IMR-90 (cell line): ENCODE results near the gene MCM6. TPM values are rescaled to one million over a fixed set of nuclear protein-coding genes. Genes with fewer than 3 reads are reported as not detected.

Source experiments
- ATAC-seq: fragments of 200-7000 bp; cut with Tn5 transposase; 2 replicates; pipeline ENCODE4 v1.9.1; 2020; ENCODE audit warnings: low read depth, mild to moderate bottlenecking, moderate library complexity
- BruUV-seq: library from RNA; stranded (reverse); fragments of 400-500 nt; replicated peaks from 2 replicates; lab custom pipeline; 2021; lab: Mats Ljungman, UMichigan
- CTCF ChIA-PET: fragments of 300-600 bp; formaldehyde crosslinking; extraction: SDS; loops from one replicate; lab custom pipeline; 2021; ENCODE audit warnings: antibody characterized with exemption; lab: Yijun Ruan, JAX
- POLR2A ChIA-PET: fragments of 300-600 bp; sonication (Branson Sonifier 250); formaldehyde crosslinking; loops from one replicate; lab custom pipeline; 2022; ENCODE audit warnings: antibody characterized with exemption; ENCODE audit not compliant: unreplicated experiment; lab: Charles Lee
- DNase-seq: peaks from one replicate; pipeline ENCODE4 v3.0.0; 2013
- H2AFZ ChIP-seq: replicated peaks from 2 replicates; pipeline ENCODE3; 2013; ENCODE audit warnings: low read length, mild to moderate bottlenecking; ENCODE audit not compliant: poor library complexity
- H2AK5ac ChIP-seq: 2 replicates; pipeline ENCODE4 v1.6.1; 2013; ENCODE audit warnings: low read depth, low read length, inconsistent platforms
- H2AK9ac ChIP-seq: replicated peaks from 2 replicates; pipeline ENCODE3; 2013; ENCODE audit warnings: mild to moderate bottlenecking, low read depth, low read length, moderate library complexity; ENCODE audit not compliant: poor library complexity
- H2BK120ac ChIP-seq: 2 replicates; pipeline ENCODE4 v1.6.1; 2013; ENCODE audit warnings: low read depth, low read length, inconsistent platforms
- H2BK15ac ChIP-seq: 3 replicates; pipeline ENCODE4 v1.6.1; 2013; ENCODE audit warnings: low read depth, low read length, inconsistent platforms
- H2BK20ac ChIP-seq: 2 replicates; pipeline ENCODE4 v1.6.1; 2013; ENCODE audit warnings: low read depth, mild to moderate bottlenecking, inconsistent platforms, low read length, moderate library complexity
- H2BK5ac ChIP-seq: 2 replicates; pipeline ENCODE4 v1.6.1; 2013; ENCODE audit warnings: mild to moderate bottlenecking, low read depth, low read length, inconsistent platforms; ENCODE audit not compliant: poor library complexity, severe bottlenecking
- H3K14ac ChIP-seq: replicated peaks from 2 replicates; pipeline ENCODE4 v1.6.1; 2013; ENCODE audit warnings: low read depth, low read length, inconsistent platforms
- H3K18ac ChIP-seq: 2 replicates; pipeline ENCODE4 v1.6.1; 2013; ENCODE audit warnings: low read depth, low read length, control low read depth
- H3K23ac ChIP-seq: 2 replicates; pipeline ENCODE4 v1.6.1; 2013; ENCODE audit warnings: low read depth, low read length, inconsistent platforms
- H3K27ac ChIP-seq: 2 replicates; pipeline ENCODE4 v1.5.1; 2013; ENCODE audit warnings: mild to moderate bottlenecking, control low read depth, low read length; ENCODE audit not compliant: insufficient read depth
- H3K27me3 ChIP-seq: 2 replicates; pipeline ENCODE4 v1.6.1; 2013; ENCODE audit warnings: low read length; ENCODE audit not compliant: control insufficient read depth, insufficient read depth
- H3K36me3 ChIP-seq: 2 replicates; pipeline ENCODE4 v1.6.1; 2013; ENCODE audit warnings: low read length, mixed read lengths; ENCODE audit not compliant: control insufficient read depth, insufficient read depth
- H3K4ac ChIP-seq: 2 replicates; pipeline ENCODE4 v1.6.1; 2013; ENCODE audit warnings: low read depth, low read length, inconsistent platforms
- H3K4me1 ChIP-seq: 2 replicates; pipeline ENCODE4 v1.6.1; 2013; ENCODE audit warnings: low read length, mixed read lengths; ENCODE audit not compliant: control insufficient read depth, insufficient read depth
- H3K4me2 ChIP-seq: 2 replicates; pipeline ENCODE4 v1.6.1; 2013; ENCODE audit warnings: low read depth, mild to moderate bottlenecking, control low read depth, low read length, moderate library complexity
- H3K4me3 ChIP-seq: 2 replicates; pipeline ENCODE4 v1.5.1; 2013; ENCODE audit warnings: low read depth, mild to moderate bottlenecking, control low read depth, low read length, moderate library complexity; ENCODE audit not compliant: insufficient read depth
- H3K56ac ChIP-seq: 2 replicates; pipeline ENCODE4 v1.6.1; 2013; ENCODE audit warnings: low read length, inconsistent platforms; ENCODE audit not compliant: insufficient read depth; ENCODE audit errors: extremely low read depth
- H3K79me1 ChIP-seq, 2 experiments: 2 replicates each; pipeline ENCODE4 v1.6.1; 2013; ENCODE audit warnings: low read length in 2 of 2, inconsistent platforms in 1 of 2, low read depth in 1 of 2
- H3K9ac ChIP-seq: 2 replicates; pipeline ENCODE4 v1.6.1; 2013; ENCODE audit warnings: low read depth, low read length, control low read depth
- H3K9me1 ChIP-seq: 2 replicates; pipeline ENCODE4 v1.6.1; 2013; ENCODE audit warnings: low read length, inconsistent platforms; ENCODE audit not compliant: insufficient read depth
- H3K9me3 ChIP-seq: 2 replicates; pipeline ENCODE4 v1.6.1; 2013; ENCODE audit warnings: low read length; ENCODE audit not compliant: control insufficient read depth, insufficient read depth
- H4K20me1 ChIP-seq: 2 replicates; pipeline ENCODE4 v1.6.1; 2013; ENCODE audit warnings: low read length, inconsistent platforms; ENCODE audit not compliant: insufficient read depth
- H4K5ac ChIP-seq: 2 replicates; pipeline ENCODE4 v1.6.1; 2013; ENCODE audit warnings: mild to moderate bottlenecking, low read depth, low read length, control low read depth
- H4K8ac ChIP-seq, 2 experiments: 2 replicates each; pipeline ENCODE4 v1.6.1; 2013; ENCODE audit warnings: low read depth in 2 of 2, low read length in 2 of 2, control low read depth in 1 of 2, inconsistent platforms in 1 of 2
- H4K91ac ChIP-seq: 2 replicates; pipeline ENCODE4 v1.6.1; 2013; ENCODE audit warnings: low read depth, low read length, inconsistent platforms; ENCODE audit not compliant: insufficient read depth
- BHLHE40 ChIP-seq: fragments of 150-350 bp; IDR thresholded peaks from 2 replicates; pipeline ENCODE4 v1.6.1; 2016; ENCODE audit warnings: mild to moderate bottlenecking, low read depth, low read length
- CEBPB ChIP-seq: IDR thresholded peaks from 2 replicates; pipeline ENCODE4 v1.6.1; 2012; ENCODE audit warnings: low read depth, low read length, improper control_type of control experiment
- CHD1 ChIP-seq: IDR thresholded peaks from 2 replicates; pipeline ENCODE4 v1.6.1; 2012; ENCODE audit warnings: low read depth, low read length, improper control_type of control experiment
- CTCF ChIP-seq: conservative IDR thresholded peaks from 2 replicates; pipeline ENCODE4 v1.5.1; 2012; ENCODE audit warnings: mild to moderate bottlenecking, low read depth, low read length, improper control_type of control experiment
- FOS ChIP-seq: fragments of 150-350 bp; IDR thresholded peaks from 2 replicates; pipeline ENCODE4 v1.6.1; 2016; ENCODE audit warnings: low read depth, low read length
- MAFK ChIP-seq: IDR thresholded peaks from 2 replicates; pipeline ENCODE4 v1.6.1; 2012; ENCODE audit warnings: low read depth, low read length, improper control_type of control experiment
- MAZ ChIP-seq: IDR thresholded peaks from 2 replicates; pipeline ENCODE4 v1.6.1; 2012; ENCODE audit warnings: low read depth, mild to moderate bottlenecking, low read length, improper control_type of control experiment, moderate library complexity, borderline replicate concordance
- MXI1 ChIP-seq: IDR thresholded peaks from 2 replicates; pipeline ENCODE4 v1.6.1; 2012; ENCODE audit warnings: low read depth, mild to moderate bottlenecking, low read length, moderate library complexity, borderline replicate concordance
- NFE2L2 ChIP-seq: fragments of 150-350 bp; IDR thresholded peaks from 2 replicates; pipeline ENCODE4 v1.6.1; 2016; ENCODE audit warnings: low read depth, mild to moderate bottlenecking, low read length
- POLR2A ChIP-seq: IDR thresholded peaks from 2 replicates; pipeline ENCODE4 v1.6.1; 2012; ENCODE audit warnings: mild to moderate bottlenecking, low read depth, low read length
- RAD21 ChIP-seq: IDR thresholded peaks from 2 replicates; pipeline ENCODE4 v1.6.1; 2012; ENCODE audit warnings: low read length, improper control_type of control experiment
- RCOR1 ChIP-seq: IDR thresholded peaks from 2 replicates; pipeline ENCODE4 v1.6.1; 2012; ENCODE audit warnings: mild to moderate bottlenecking, low read length, improper control_type of control experiment; ENCODE audit not compliant: insufficient replicate concordance
- RFX5 ChIP-seq: IDR thresholded peaks from 2 replicates; pipeline ENCODE4 v1.8.0; 2012; ENCODE audit warnings: low read depth, mild to moderate bottlenecking, low read length, moderate library complexity
- SMC3 ChIP-seq: fragments of 150-350 bp; IDR thresholded peaks from 2 replicates; pipeline ENCODE4 v1.6.1; 2016; ENCODE audit warnings: low read depth, mild to moderate bottlenecking, antibody characterized with exemption, low read length, moderate library complexity
- WGBS, 2 experiments: methylation state at CpG; one replicate each; pipeline versions ENCODE4 v1.1.5 to v1.1.7; 2013; ENCODE audit warnings: missing lambda C conversion rate in 2 of 2; ENCODE audit not compliant: insufficient read length in 1 of 2; ENCODE audit errors: extremely low coverage in 2 of 2; 5-methylcytosine and 5-hydroxymethylcytosine counted together
- dilution Hi-C: fragments of 300-500 bp; cut with HindIII; formaldehyde crosslinking; loops from one replicate; pipeline ENCODE4 v1.14.3; 2018; ENCODE audit warnings: low sequenced_read_pairs; ENCODE audit not compliant: unreplicated experiment
- in situ Hi-C: fragments of 300-500 bp; cut with MboI; formaldehyde crosslinking; loops from 3 replicates; pipeline ENCODE4 v1.14.3; 2019; ENCODE audit warnings: low sequenced_read_pairs, inconsistent platforms, mixed read lengths
- intact Hi-C: fragments of 100-400 bp; cut with micrococcal nuclease; formaldehyde crosslinking; loops from 2 replicates; pipeline ENCODE4 v1.10.0; 2022
- polyA plus RNA-seq, 3 experiments: library from polyadenylated mRNA; depleted of rRNA; stranded (reverse); fragments of >200 nt; gene quantifications; 2 replicates each; pipeline ENCODE4 v1.2.3, GENCODE V29; 2012; ENCODE audit warnings: low replicate concordance in 1 of 3
- total RNA-seq: library from RNA; depleted of rRNA; stranded (reverse); fragments of >200 nt; gene quantifications from 2 replicates; pipeline ENCODE4 v1.2.3, GENCODE V29; 2012
- TF ChIP-seq, protein P1 (sequence below): fragments of 150-350 bp; IDR thresholded peaks from 2 replicates; pipeline ENCODE4 v1.6.1; 2016; ENCODE audit warnings: low read depth, mild to moderate bottlenecking, low read length, moderate library complexity, borderline replicate concordance
- TF ChIP-seq, protein P2 (sequence below): fragments of 150-350 bp; IDR thresholded peaks from 2 replicates; pipeline ENCODE4 v1.6.1; 2017; ENCODE audit warnings: mild to moderate bottlenecking, antibody characterized with exemption, low read length, low read depth

Gene MCM6
- total and polyA plus RNA-seq, 2 of the 4 experiments (the other 2 are of a cell fraction), result 21.4 to 29.6 TPM

DNA sequence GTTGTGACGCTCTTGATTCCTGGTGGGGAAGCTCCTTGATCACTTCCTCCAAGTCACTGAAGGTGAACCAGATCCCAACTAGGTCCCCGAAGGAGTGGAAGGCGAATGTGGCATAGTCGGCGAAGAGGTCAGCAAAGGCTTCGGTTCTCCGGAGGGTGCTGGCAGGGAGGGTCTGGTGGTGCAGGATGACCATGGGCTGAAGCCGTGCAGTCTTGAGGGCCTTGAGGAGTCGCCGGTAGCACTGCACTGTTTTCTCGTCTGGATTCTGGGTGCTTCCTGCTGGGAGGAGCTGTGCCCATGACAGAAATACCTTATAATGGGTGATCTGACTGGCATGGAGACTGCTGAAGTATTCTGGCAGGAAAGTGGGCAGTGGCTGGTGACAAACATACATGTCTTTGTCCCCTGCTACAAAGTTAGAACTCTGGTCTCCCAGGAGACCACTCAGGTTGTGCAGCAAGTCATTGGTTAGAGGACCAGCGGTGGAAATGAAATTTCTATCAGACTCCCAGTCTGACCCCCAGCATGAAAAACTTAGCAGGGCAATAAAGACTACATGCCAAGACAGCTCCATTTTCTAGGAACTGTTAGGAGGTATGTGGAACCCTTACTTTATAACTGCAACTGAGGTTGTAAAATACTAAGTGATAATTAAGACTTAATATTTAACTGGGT, 39.5 kb downstream of the MCM6 start, which contains the start of gene LCT:
Gene LCT, minus strand, starts transcription at position 589 of the 675 bp plus-strand sequence. Its CDS starts 15 bp downstream, at position 574.
- ChIA-PET POLR2A (interaction anchor here (0.5 kb wide), 1 partner anchor 96 kb away, joined by 3 read pairs; no protein-coding TSS in a partner anchor), CTCF (no interaction called here)
- H3K79me1 ChIP-seq, result no peaks in the 10 kb centered on the region
- no peak within 1 kb of the TSS for H2BK5ac ChIP-seq
- H3K56ac ChIP-seq, result no peak within 1 kb of the TSS
- H2AK9ac ChIP-seq, result no peak within 1 kb of the TSS
- no peak within 1 kb of the TSS for H3K18ac ChIP-seq
- H3K4me1 ChIP-seq, result peaks cover 5% of the 10 kb centered on the region
- intact Hi-C loops (no loop called here), dilution Hi-C loops (no loop called here), in situ Hi-C loops (no loop called here)
- DNase-seq (no peak), ATAC-seq (no peak)
- H3K9me3 ChIP-seq, result no peaks in the 10 kb centered on the region
- TF ChIP-seq CEBPB, result no peak
- no peak for TF ChIP-seq NFE2L2
- no peak for TF ChIP-seq CTCF
- TF ChIP-seq MAFK, result no peak
- TF ChIP-seq RCOR1, result no peak
- TF ChIP-seq RAD21, result no peak
- no peak for TF ChIP-seq RFX5
- no peak for TF ChIP-seq FOS
- TF ChIP-seq MXI1, result no peak
- no peak for TF ChIP-seq CHD1
- TF ChIP-seq BHLHE40, result no peak
- TF ChIP-seq, protein P1, sequence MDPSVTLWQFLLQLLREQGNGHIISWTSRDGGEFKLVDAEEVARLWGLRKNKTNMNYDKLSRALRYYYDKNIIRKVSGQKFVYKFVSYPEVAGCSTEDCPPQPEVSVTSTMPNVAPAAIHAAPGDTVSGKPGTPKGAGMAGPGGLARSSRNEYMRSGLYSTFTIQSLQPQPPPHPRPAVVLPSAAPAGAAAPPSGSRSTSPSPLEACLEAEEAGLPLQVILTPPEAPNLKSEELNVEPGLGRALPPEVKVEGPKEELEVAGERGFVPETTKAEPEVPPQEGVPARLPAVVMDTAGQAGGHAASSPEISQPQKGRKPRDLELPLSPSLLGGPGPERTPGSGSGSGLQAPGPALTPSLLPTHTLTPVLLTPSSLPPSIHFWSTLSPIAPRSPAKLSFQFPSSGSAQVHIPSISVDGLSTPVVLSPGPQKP, result no peak
- TF ChIP-seq SMC3, result no peak
- no peak for TF ChIP-seq MAZ
- TF ChIP-seq POLR2A, result no peak
- TF ChIP-seq, protein P2, sequence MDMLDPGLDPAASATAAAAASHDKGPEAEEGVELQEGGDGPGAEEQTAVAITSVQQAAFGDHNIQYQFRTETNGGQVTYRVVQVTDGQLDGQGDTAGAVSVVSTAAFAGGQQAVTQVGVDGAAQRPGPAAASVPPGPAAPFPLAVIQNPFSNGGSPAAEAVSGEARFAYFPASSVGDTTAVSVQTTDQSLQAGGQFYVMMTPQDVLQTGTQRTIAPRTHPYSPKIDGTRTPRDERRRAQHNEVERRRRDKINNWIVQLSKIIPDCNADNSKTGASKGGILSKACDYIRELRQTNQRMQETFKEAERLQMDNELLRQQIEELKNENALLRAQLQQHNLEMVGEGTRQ, result no peak
- no peak within 1 kb of the TSS for H3K27ac ChIP-seq
- no peak within 1 kb of the TSS for H3K14ac ChIP-seq
- no peaks in the 10 kb centered on the region for H3K27me3 ChIP-seq
- H2BK120ac ChIP-seq, result no peak within 1 kb of the TSS
- no peak within 1 kb of the TSS for H3K9ac ChIP-seq
- H3K4me3 ChIP-seq, result no peak within 1 kb of the TSS
- no peak within 1 kb of the TSS for H2AK5ac ChIP-seq
- H2BK15ac ChIP-seq, result no peak within 1 kb of the TSS
- no peaks in the 10 kb centered on the region for H4K20me1 ChIP-seq
- no peak within 1 kb of the TSS for H2BK20ac ChIP-seq
- no peak within 1 kb of the TSS for H4K8ac ChIP-seq
- H2AFZ ChIP-seq, result peak within 1 kb of the TSS; percentile 33
- H3K36me3 ChIP-seq, result no peaks in the 10 kb centered on the region; the same call in 1 of the 2 replicates
- H3K23ac ChIP-seq, result no peak within 1 kb of the TSS
- no TSS peak for BruUV-seq
- H3K4me2 ChIP-seq, result no peak within 1 kb of the TSS
- no peak within 1 kb of the TSS for H3K4ac ChIP-seq
- no peak within 1 kb of the TSS for H4K5ac ChIP-seq
- WGBS, 2 experiments, result 90% methylated on average over 2 of the region's 12 CpGs; no CpG with 5 or more reads in 1 of the 2 experiments
- peaks cover 3% of the 10 kb centered on the region for H3K9me1 ChIP-seq
- no peak within 1 kb of the TSS for H4K91ac ChIP-seq
